GM12801 (cell line): Measurements from ENCODE around the gene CDK6.

ENCODE experiments used
- CTCF ChIP-seq: IDR thresholded peaks from one replicate; pipeline ENCODE4 v1.5.1; 2011; ENCODE audit warnings: control low read depth; ENCODE audit not compliant: insufficient read length; ENCODE audit errors: extremely low read depth

The CDK6 gene

GRCh38 chr7:92629779-92630178 is 206.6 kb downstream of the CDK6 start:
- TF ChIP-seq CTCF, result no peak

GRCh38 chr7:92627956-92628355 is 208.4 kb downstream of the CDK6 start:
- no peak for TF ChIP-seq CTCF

GRCh38 chr7:92626281-92626809 is 210.0 kb downstream of the CDK6 start:
- TF ChIP-seq CTCF, result no peak

- no peak for TF ChIP-seq CTCF
Measured at GRCh38 chr7:92625617-92626016, 210.8 kb downstream of the CDK6 start.

GRCh38 chr7:92624298-92624996 is 211.9 kb downstream of the CDK6 start:
- TF ChIP-seq CTCF, result no peak

- no peak for TF ChIP-seq CTCF
Measured at GRCh38 chr7:92623544-92623943, 212.8 kb downstream of the CDK6 start.

- no peak for TF ChIP-seq CTCF
Measured at GRCh38 chr7:92622685-92623084, 213.7 kb downstream of the CDK6 start.

- no peak for TF ChIP-seq CTCF
Measured at GRCh38 chr7:92622030-92622429, 214.3 kb downstream of the CDK6 start.
